Measurements from ENCODE around the gene GRIK4. TPM values are rescaled to one million over a fixed set of nuclear protein-coding genes. Genes with fewer than 3 reads are reported as not detected.

GRIK4 gene
- total RNA-seq, 1 experiment from 2014 or later, result not detected

DNA sequence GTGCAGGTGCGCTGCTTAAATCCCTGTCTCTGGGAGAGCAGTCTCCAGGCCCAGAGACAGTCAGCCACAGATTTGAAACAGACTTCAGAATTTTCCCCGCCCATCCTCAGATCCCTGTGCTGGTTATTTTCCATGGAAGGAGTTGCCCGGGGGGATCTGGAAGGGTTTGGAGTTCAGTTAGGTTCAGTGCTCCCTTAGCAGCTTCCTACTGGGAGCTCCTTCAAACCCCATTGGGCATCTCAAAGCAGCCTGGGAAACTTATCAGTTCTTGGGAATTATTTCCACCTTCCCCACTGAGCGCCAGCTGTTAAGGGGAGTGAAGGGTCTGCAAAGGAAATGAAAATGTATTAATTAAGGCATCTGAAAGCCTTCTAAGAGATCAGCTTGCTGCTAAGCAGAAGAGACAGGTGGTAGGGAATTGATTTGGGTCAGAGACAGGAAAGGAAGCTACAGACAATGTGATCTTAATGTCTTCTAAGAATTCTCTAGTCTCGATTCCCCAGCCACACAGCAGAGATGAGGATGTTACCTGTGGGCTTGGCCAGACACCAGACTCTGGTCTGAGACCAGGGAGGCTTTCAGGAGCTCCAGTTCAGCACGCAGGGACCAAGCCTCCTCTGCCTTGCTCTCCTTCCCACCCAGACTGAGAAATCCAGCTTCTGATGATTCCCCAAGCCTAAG lies 406.2 kb downstream of the GRIK4 start:
- H3K27ac Mint-ChIP-seq (ENCODE audit: low read depth, unreplicated experiment), result no peak overlapping the region
- TF ChIP-seq, protein P1, sequence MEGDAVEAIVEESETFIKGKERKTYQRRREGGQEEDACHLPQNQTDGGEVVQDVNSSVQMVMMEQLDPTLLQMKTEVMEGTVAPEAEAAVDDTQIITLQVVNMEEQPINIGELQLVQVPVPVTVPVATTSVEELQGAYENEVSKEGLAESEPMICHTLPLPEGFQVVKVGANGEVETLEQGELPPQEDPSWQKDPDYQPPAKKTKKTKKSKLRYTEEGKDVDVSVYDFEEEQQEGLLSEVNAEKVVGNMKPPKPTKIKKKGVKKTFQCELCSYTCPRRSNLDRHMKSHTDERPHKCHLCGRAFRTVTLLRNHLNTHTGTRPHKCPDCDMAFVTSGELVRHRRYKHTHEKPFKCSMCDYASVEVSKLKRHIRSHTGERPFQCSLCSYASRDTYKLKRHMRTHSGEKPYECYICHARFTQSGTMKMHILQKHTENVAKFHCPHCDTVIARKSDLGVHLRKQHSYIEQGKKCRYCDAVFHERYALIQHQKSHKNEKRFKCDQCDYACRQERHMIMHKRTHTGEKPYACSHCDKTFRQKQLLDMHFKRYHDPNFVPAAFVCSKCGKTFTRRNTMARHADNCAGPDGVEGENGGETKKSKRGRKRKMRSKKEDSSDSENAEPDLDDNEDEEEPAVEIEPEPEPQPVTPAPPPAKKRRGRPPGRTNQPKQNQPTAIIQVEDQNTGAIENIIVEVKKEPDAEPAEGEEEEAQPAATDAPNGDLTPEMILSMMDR (IDR thresholded peaks at IDR 0.05; ENCODE audit: unreplicated experiment), result no peak
- H3K9me3 Mint-ChIP-seq (ENCODE audit: unreplicated experiment), result no peaks in the 10 kb centered on the region
- ChIA-PET CTCF (interaction anchor here (0.6 to 1.8 kb wide), 3 partner anchors 12 to 222 kb away, joined by 3 to 14 read pairs (median 4); no protein-coding TSS in a partner anchor), POLR2A (no interaction called here)
- intact Hi-C loops (cut with micrococcal nuclease), result no loop called here
- DNase-seq (ENCODE audit: unreplicated experiment), result no peak
- H3K36me3 Mint-ChIP-seq (ENCODE audit: insufficient read depth, unreplicated experiment), result no peaks in the 10 kb centered on the region
- BruUV-seq (replicated peaks), result no TSS peak
- H3K27me3 Mint-ChIP-seq (ENCODE audit: insufficient read depth, unreplicated experiment), result peaks cover 77% of the 10 kb centered on the region
- no peaks in the 10 kb centered on the region for H3K4me1 Mint-ChIP-seq (ENCODE audit: insufficient read depth, unreplicated experiment)
- H3K4me3 Mint-ChIP-seq (ENCODE audit: unreplicated experiment), result no peak overlapping the region

DNA sequence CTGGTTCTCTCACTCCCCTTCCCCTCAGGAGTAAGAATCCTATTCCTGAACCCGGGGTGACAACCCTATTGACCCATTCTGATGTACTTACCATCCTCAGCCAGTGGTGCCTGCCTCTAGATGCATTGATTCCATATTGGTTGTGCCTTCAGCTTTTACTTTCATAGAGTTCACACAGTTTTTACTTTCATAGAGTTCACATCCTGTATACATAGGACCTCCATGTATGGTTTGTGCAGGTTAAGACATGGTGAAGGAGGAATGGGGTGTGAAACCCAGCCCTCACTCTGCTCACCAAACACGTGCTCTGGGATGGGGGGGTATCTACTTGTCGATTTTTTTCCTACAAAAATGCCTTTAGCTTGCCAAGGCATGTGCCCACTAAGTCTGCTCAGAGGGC lies 406.7 kb downstream of the GRIK4 start:
- TF ChIP-seq, protein P1 (IDR thresholded peaks at IDR 0.05; ENCODE audit: unreplicated experiment), result no peak
- Mint-ChIP-seq H3K4me3 (ENCODE audit: unreplicated experiment) (no peak overlapping the region), H3K27ac (ENCODE audit: low read depth, unreplicated experiment) (no peak overlapping the region), H3K9me3 (ENCODE audit: unreplicated experiment) (no peaks in the 10 kb centered on the region), H3K27me3 (ENCODE audit: insufficient read depth, unreplicated experiment) (peaks cover 77% of the 10 kb centered on the region), H3K4me1 (ENCODE audit: insufficient read depth, unreplicated experiment) (no peaks in the 10 kb centered on the region), H3K36me3 (ENCODE audit: insufficient read depth, unreplicated experiment) (no peaks in the 10 kb centered on the region)
- ChIA-PET POLR2A (no interaction called here), CTCF (interaction anchor here (1.0 to 1.8 kb wide), 2 partner anchors 12 to 14 kb away, joined by 4 to 14 read pairs; no protein-coding TSS in a partner anchor)
- intact Hi-C loops (cut with micrococcal nuclease), result no loop called here
- no peak for DNase-seq (ENCODE audit: unreplicated experiment)
- no TSS peak for BruUV-seq (replicated peaks)

DNA sequence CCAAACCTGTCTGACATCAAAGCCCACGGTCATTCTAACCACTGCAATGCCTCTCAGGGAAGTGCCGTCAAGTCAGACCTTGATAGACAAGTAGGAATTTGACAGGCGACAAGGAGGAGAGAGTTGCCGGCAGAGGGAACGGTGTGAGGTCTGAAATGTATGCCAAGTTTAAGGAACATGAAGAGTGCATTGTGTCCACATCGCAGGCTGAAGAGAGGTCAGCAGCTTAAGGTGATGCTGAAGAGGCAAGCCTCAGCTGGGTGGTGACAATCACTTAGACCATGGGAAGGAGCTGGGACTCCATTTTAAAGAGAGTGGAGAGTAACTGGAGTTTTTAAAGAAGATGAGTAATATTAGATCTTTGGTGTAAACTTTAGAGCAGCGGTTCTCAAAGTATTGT lies 407.5 kb downstream of the GRIK4 start:
- no peak for DNase-seq (ENCODE audit: unreplicated experiment)
- no TSS peak for BruUV-seq (replicated peaks)
- Mint-ChIP-seq H3K4me3 (ENCODE audit: unreplicated experiment) (no peak overlapping the region), H3K36me3 (ENCODE audit: insufficient read depth, unreplicated experiment) (no peaks in the 10 kb centered on the region), H3K27ac (ENCODE audit: low read depth, unreplicated experiment) (no peak overlapping the region), H3K9me3 (ENCODE audit: unreplicated experiment) (no peaks in the 10 kb centered on the region), H3K4me1 (ENCODE audit: insufficient read depth, unreplicated experiment) (no peaks in the 10 kb centered on the region), H3K27me3 (ENCODE audit: insufficient read depth, unreplicated experiment) (peaks cover 73% of the 10 kb centered on the region)
- intact Hi-C loops (cut with micrococcal nuclease), result no loop called here
- ChIA-PET CTCF (interaction anchor here (0.7 to 1.8 kb wide), 3 partner anchors 11 to 31 kb away, joined by 3 to 14 read pairs (median 4); no protein-coding TSS in a partner anchor), POLR2A (interaction anchor here (0.7 kb wide), 1 partner anchor 100 kb away, joined by 5 read pairs; no protein-coding TSS in a partner anchor)
- TF ChIP-seq, protein P1 (IDR thresholded peaks at IDR 0.05; ENCODE audit: unreplicated experiment), result no peak

DNA sequence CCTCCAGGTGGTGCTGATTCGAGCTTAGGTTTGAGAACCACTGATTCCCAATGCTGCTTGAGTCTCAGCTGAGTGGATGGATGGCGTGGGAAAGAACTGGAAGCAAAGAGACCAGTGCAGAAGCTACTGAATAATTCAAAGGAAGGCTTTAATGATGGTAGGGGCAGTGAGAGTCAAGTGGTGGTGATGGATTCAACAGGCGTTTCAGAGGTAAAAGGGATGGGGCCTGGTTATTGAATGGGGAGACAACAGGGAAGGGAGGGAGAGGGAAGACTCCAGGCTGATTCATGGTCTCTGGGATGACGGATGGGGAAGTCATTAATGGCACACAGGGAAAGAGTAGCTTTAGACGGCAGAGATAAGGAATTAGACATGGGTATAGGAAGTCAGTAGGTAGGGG lies 408.0 kb downstream of the GRIK4 start:
- BruUV-seq (replicated peaks), result no TSS peak
- Mint-ChIP-seq H3K27me3 (ENCODE audit: insufficient read depth, unreplicated experiment) (peaks cover 68% of the 10 kb centered on the region), H3K4me3 (ENCODE audit: unreplicated experiment) (no peak overlapping the region), H3K36me3 (ENCODE audit: insufficient read depth, unreplicated experiment) (no peaks in the 10 kb centered on the region), H3K27ac (ENCODE audit: low read depth, unreplicated experiment) (no peak overlapping the region), H3K4me1 (ENCODE audit: insufficient read depth, unreplicated experiment) (no peaks in the 10 kb centered on the region), H3K9me3 (ENCODE audit: unreplicated experiment) (no peaks in the 10 kb centered on the region)
- ChIA-PET CTCF (interaction anchor here (0.6 to 0.7 kb wide), 2 partner anchors 32 kb away, joined by 3 read pairs; no protein-coding TSS in a partner anchor), POLR2A (interaction anchor here (0.7 kb wide), 1 partner anchor 100 kb away, joined by 5 read pairs; no protein-coding TSS in a partner anchor)
- no peak for DNase-seq (ENCODE audit: unreplicated experiment)
- TF ChIP-seq, protein P1 (IDR thresholded peaks at IDR 0.05; ENCODE audit: unreplicated experiment), result no peak
- intact Hi-C loops (cut with micrococcal nuclease), result no loop called here

Measured in MCF 10A (cell line).